ENCODE measurements around the gene ARGLU1.

- TF ChIP-seq CTCF (conservative IDR thresholded peaks at IDR 0.05; ENCODE audit: low read depth, low read length): no peak
- TF ChIP-seq EZH2 (IDR thresholded peaks at IDR 0.05; ENCODE audit: low read length, unreplicated experiment): no peak
These were observed 35.6 kb upstream of the ARGLU1 start for GRCh38 chr13:106603546-106603945.

Data from PC-3 (cell line).